Measurements from ENCODE around the gene GPR17.

Gene GPR17

GRCh38 chr2:127654838-127655175 is 8.9 kb downstream of the GPR17 start:
- DNase-seq (ENCODE audit: low read depth) = no peak

DNA sequence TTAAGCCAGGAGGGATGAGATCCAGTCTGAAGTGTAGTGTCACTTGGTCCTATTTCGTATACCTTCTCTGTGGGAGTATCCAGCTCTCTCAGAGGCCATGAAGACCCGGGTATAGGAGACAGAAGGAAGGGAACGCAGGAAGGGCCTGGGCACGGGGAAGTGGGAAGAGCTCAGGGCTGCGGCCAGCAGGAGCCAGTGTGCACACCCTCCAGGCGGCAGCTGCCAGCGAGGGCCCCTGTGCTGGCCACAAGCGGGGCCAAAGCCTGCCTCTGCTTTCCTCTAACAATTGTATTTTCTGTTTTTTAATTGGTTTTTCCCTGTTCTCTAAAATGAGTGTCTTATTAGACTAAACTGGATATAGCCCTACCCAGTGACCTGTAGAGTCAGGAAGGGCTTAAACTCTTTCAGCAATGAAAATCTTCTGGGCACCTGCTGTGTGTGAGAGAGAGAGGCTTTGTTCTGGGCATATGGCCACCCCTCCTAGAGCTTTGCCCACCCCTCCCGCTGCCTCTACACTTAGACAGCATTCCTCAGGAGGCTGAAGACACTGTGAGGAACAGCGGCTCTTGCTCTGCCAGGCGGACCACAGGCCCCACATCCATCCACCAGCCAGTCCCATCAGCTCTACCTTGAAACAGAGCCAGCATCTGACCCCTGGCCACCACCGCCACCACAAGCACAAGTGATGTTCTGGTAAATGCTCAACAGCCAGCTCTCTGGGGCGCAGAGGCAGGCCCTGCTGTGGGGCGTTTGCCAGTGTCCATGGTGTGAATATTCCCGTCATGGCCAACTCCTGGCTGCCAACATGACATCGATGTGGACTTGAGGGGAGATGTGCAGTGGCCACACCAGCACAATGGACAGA is 9.5 kb downstream of the GPR17 start:
- no peak for DNase-seq (ENCODE audit: low read depth)

GRCh38 chr2:127656569-127657231 is 10.7 kb downstream of the GPR17 start:
- DNase-seq (ENCODE audit: low read depth) = no peak

DNA sequence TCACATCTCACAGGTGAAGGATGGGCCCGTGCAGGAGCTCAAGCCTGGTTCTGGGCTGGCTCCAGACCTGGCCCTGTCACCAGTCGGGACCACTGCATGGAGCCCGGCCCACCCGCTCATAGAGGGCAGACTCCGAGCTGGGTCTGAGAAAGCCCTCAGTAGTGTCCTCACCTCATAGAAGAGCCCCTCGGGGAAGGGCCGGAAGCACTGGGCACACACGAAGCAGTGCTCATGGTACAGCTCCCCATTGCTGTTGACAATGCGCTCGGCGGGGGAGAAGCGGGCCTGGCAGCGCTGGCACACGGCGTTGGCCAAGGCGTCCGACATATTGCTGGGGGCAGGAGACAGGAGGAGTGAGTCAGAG is 11.3 kb downstream of the GPR17 start:
- no peak for DNase-seq (ENCODE audit: low read depth)

DNA sequence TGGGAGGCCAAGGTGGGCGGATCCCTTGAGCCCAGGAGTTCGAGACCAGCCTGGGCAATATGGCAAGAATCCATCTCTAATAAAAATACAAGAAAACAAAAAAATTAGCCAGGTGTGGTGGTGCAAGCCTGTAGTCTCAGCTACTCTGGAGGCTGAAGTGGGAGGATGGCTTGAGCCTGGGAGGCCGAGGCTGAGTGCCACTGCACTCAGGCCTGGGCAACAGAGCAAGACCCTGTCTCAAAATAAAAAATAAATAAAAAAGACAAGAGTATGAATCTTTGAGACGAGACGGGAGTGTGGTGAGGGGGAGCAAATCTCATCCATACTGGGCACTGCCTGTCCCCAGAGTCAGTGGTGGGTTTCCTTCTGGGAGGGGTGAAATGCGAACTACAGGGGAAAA is 12.2 kb downstream of the GPR17 start:
- no peak for DNase-seq (ENCODE audit: low read depth)

DNA sequence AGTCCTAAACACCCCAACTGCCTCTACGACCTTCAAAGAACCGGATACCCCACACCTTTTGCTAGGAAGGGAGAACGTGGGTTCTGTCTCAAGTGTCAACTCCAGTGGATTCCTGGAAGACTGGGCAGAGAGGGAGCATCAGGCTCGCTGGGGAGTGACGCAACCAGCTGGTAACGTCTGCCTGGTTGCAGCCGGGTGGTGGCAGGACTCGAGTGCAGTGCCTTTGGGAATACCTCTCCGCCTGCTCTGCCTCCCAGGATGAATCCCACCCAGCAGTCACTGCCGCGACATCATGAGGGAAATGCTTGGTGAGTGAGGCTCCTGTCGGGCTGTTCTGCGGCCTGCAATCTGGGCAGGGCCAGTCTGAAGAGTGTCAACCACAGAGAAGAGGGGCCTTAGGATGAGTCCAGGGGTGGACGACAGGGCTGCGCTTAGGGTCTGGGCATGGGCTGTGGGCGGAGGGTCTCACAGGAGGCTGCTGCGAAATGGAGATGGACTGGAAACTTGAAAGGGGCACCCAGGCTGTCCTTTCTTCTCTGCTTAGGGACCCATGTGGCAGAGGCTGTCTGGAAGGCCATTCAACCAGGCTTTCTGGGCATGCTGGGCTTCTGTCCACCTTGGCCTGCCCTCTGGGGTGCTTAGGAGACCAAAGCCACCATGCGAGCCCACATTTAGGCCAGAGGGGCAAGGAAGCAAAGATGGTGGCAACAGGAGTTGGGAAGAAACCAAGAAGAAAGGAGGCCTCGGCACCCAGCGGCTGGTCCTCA is 12.9 kb downstream of the GPR17 start:
- DNase-seq (ENCODE audit: low read depth) = no peak

DNA sequence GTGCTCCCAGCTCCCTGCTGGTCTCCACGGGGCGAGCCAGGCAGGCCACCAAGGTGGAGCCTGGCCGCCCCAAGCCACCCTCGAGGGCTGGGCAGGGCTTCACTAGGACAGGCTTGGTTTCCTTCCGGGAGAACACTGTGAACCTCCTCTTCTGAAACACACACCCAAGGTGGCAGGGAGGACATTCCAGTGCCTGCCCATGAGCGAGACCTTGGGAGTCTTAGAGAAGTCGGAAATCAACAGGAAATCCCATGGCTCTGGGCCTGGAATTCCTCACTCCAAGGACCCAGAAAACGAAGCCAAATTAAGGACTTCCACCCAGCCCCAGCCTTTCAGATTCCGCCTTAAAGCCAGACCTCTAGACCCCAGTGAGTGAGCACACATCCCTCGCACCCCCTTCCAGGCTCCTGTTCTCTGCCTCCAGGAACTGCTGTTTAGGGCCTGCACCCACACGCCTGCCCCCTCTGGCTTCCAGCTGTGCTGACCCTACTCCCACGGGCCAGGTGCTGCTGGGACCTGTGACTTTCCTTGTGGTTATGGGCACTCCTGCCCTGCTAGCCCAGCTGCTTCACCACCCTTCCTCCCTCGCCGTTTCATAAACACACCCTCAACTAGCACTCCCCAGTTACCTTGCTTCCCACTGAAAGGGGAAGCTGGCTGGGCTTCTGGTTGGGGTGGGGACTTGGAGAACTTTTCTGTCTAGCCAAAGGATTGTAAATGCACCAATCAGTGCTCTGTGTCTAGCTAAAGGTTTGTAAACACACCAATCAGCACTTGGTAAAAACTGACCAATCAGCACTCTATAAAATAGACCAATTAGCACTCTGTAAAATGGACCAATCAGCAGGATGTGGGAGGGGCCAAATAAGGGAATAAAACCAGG is 13.7 kb downstream of the GPR17 start:
- DNase-seq (ENCODE audit: low read depth) = no peak

GRCh38 chr2:127660291-127660578 is 14.3 kb downstream of the GPR17 start:
- DNase-seq (ENCODE audit: low read depth) = no peak

DNA sequence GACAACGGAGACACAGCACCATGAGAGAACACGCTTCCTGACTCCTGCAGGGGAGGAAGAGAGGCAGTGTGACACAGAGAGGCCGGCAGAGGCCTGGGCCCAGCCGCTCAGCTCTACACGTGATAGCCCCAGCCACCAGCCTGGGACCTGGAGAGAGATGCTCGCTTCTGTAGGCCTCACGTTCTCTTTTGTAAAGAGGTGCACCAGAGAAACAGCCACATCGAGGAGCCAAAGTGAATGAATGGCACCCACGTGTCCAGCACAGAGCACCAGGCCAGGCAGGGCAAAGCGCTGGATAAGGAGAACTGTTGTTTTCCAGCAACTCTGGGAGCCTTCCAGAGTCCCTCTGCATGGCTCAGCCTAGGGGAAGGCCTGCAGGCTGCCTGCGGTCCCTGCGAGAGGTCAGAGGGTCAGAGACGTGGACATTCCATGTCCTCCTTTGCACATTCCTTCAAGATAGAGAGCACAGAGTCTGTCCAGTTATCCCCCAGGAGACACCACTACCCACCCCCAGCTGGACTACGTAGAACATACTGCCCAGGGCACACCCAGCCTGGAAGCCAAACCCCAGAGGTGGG is 15.2 kb downstream of the GPR17 start:
- no peak for DNase-seq (ENCODE audit: low read depth)

- DNase-seq (ENCODE audit: low read depth) = no peak
These were observed 16.1 kb downstream of the GPR17 start for GRCh38 chr2:127661949-127662510.

DNA sequence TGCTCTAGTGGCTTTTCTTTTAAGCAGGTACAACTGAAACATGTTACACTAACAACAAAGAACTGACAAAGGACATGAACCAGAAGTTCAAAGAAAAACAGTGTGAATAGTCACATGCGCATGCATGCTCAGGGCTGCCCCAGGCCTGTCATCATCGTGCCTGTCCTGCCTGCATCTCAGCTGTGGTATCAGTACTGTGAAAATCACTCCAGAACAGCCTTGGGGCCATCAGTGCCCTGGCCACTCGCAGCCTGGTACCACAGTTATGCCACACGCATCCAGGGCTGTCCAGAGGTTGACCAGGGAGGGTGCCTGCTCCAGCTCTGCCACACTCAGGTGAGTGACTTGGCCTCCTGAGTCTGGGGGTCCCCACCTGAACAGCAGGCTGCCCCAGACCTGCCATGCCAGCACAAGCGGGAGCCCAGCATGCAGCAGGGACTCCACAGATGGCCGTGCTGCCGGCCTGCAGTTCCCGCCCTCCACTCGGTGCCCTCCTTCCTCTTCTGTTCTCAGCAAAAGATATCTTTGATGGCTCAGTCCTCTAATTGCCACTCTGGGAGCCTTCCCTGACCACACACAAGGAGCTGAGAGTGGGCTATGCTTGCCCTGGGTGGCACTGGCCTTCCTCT is 17.1 kb downstream of the GPR17 start:
- DNase-seq (ENCODE audit: low read depth) = no peak

GRCh38 chr2:127663566-127664064 is 17.7 kb downstream of the GPR17 start:
- no peak for DNase-seq (ENCODE audit: low read depth)

DNA sequence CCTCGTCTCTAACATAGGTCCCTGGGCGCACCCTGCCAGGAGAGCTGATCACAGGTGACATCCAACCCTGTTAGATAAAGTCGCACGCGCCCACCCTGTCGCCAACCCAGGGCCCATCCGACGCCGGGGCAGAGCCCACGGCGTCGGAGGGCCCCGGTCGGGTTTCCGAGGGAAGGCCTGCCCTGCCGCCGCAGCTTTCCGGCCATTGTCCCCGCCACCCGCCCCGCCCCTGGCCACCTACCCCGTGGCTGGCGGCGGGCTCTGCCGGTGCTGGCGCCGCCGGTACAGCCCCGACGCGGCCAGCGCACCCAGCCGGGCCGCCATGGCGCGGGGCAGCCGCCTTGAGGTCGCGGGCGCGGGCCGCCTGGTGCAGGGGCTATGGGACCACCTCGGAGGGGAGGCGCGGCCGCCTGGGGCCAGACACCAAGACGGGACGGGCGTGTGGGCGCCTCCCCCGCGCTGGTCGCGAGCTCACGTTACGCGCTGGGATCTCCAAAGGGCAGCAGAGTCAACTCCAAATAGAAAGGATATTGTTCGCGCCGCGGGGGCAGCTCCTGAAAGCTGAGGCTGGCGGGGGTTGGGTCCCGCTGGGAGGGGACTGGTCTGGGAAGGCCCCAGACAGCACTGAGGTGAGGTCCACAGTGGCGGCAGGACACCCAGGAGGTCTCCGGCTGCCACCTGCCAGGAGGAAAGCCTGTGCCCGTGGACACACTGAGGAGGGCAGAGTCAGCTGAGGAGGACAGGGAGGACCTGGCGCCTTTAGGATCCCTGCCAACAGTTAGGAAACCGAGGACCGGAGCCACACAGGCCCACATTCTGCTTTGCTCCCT is 18.3 kb downstream of the GPR17 start:
- no peak for DNase-seq (ENCODE audit: low read depth)

DNA sequence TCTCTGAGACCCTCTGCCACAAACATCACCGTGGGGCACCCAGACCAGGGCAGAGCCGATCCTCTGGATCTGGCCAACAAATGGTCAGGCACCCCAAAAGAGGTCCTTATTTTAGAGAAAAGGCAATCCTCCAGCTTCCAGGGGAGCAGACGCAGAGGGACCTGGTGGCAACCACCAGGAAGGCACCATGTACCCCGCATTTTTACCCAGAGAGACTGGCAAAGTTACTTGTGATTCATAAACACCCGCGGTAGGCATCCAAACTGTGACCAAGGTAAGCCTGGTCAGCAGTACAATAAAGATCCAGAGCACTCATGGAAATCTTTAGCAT is 18.9 kb downstream of the GPR17 start:
- no peak for DNase-seq (ENCODE audit: low read depth)

GRCh38 chr2:127665267-127665893 is 19.4 kb downstream of the GPR17 start:
- no peak for DNase-seq (ENCODE audit: low read depth)

DNA sequence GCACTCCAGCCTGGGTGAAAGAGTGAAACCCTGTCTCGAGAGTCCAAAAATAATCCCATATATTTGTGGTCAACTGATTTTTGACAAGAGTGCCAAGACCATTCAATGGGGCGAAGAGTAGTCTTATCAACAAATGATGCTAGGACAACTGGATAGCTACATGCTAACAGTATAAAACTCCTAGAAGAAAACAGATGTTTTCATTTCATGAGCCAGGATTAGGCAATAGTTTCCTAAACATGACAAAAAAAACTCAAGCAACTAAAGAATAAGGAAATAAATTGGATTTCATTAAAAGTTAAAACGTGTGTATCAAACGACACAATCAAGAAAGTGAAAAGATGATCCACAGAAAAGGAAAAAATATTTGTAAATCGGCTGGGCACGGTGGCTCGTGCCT is 23.1 kb downstream of the GPR17 start:
- DNase-seq (ENCODE audit: low read depth) = no peak

DNA sequence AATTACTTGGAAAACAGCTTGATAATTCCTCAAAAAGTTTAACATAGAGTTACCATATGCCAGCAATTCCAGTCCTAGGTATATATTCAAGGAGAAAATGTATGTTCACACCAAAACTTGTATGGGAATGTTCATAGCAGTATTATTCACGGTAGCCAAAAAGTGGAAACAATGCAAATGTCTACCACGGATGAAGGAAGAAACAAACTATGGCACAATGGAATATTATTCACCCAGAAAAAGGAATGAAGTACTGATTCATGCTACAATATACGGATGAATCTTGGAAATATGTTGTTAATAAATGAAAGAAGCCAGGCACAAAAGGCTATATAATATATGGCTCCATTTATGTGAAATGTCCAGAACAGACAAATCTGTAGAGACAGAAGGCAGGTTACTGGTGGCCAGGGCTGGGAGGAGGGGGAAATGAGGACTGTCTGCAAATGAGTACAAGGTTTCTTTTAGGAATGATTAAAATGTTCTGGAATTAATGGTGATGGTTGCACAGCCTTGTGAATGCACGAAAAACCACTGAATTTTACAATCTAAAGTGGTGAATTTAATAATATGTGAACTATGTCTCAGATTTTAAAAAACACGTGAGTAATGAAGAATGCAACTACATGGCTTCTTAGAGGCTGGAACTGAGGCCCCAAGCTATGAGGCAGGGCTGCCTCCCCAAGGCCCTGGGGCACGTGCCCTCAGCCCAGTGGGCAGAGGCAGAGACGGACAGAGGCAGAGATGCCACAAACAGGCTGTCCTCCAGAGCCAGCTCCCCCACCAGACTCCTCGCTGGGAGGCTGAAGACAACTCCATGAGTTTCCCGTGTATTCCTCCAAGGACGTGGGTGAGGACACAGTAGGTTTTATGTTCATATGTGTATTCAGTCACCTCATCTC is 24.4 kb downstream of the GPR17 start:
- DNase-seq (ENCODE audit: low read depth) = no peak

DNA sequence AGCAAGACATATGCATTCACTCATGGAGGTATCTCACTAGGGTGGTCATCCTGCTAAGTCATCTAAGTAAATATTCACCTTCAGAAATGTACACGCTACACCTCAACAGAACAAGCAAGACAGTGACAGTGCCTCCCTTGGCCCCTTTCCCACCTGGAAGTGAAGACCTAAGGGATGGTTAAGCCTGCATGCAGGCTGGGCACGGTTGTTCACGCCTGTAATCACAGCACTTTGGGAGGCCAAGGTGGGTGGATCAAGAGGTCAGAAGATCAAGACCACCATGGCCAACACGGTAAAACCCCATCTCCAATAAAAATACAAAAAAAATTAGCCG is 25.0 kb downstream of the GPR17 start:
- no peak for DNase-seq (ENCODE audit: low read depth)
